Activated T-cell treated with anti-CD3 and anti-CD28 coated beads, Interleukin-2, amount 50 U/mL, for 4 hours (primary cell): ENCODE results near the gene ST3GAL4. TPM values are rescaled to one million over a fixed set of nuclear protein-coding genes. Genes with fewer than 3 reads are reported as not detected.
"Not testable (repeated sequence)": the region's sequence is repeated elsewhere in the genome, so short reads cannot be mapped to it uniquely, and the experiment has no call there.

ENCODE experiments used
- ATAC-seq, 2 donors: fragments of 200-7000 bp; cut with Tn5 transposase; one replicate each; pipeline ENCODE4 v1.10.0; 2021
- DNase-seq: peaks from one replicate; pipeline ENCODE4 v3.0.0-alpha.2; 2020
- H3K27me3 Mint-ChIP-seq: one replicate; pipeline ENCODE4 v1.8.0; 2021; ENCODE audit warnings: low read depth, mixed read lengths
- H3K36me3 Mint-ChIP-seq: one replicate; pipeline ENCODE4 v1.8.0; 2022; ENCODE audit warnings: mixed read lengths; ENCODE audit not compliant: insufficient read depth
- H3K4me1 Mint-ChIP-seq: one replicate; pipeline ENCODE4 v1.8.0; 2021; ENCODE audit warnings: low read depth, mixed read lengths
- H3K4me3 Mint-ChIP-seq: one replicate; pipeline ENCODE4 v1.8.0; 2021; ENCODE audit warnings: mild to moderate bottlenecking, moderate library complexity, mixed read lengths
- H3K9me3 Mint-ChIP-seq: one replicate; pipeline ENCODE4 v1.8.0; 2021; ENCODE audit warnings: mixed read lengths
- total RNA-seq, 3 donors: library from RNA; stranded (reverse); gene quantifications; one replicate each; pipeline ENCODE4 v1.2.1, GENCODE V29; 2021

The ST3GAL4 gene
- total RNA-seq, 3 donors from 2014 or later = 7.7 to 8.2 (median 7.9) TPM

GRCh38 chr11:126391286-126391954 lies 35.9 kb downstream of the ST3GAL4 start:
- Mint-ChIP-seq H3K4me3 (no peak overlapping the region), H3K9me3 (no peaks in the 10 kb centered on the region), H3K27me3 (no peaks in the 10 kb centered on the region), H3K36me3 (no peaks in the 10 kb centered on the region), H3K4me1 (peaks cover 3% of the 10 kb centered on the region)
- DNase-seq (no peak), ATAC-seq (no peak)

DNA sequence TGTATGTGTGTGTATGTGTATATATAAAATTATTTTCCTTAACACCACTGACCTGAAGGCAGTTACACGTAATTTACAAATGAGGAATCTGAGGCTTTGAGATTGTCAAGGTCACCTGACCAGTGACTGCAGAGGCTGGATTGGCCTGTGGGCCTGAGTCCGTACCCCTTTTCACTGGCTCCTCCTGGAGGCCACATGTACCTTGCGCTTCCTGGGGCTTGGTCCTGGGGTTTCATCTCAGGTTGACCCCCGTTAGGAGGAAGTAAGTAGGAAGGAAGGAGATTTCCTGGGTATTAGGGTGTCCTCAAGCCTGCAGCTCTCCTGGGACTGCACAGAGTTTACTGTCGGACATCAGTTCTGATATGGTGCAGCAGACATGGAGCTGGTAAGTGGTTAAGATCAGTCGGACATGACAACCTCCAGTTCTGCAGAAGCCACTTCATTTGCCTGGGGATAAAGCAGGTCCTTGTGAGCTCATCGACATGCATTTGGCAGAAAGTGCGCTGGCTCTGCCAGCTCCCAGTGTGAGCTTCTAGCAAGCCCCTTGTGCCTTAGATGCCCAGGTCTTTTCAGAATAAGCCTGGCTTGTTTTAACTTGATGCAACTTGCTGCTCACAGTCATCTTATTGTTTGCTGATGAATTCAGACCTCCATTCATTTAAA lies 36.6 kb downstream of the ST3GAL4 start:
- H3K9me3 Mint-ChIP-seq = no peaks in the 10 kb centered on the region
- H3K27me3 Mint-ChIP-seq = no peaks in the 10 kb centered on the region
- ATAC-seq (no peak), DNase-seq (no peak)
- H3K4me3 Mint-ChIP-seq = no peak overlapping the region
- H3K4me1 Mint-ChIP-seq = peaks cover 3% of the 10 kb centered on the region
- H3K36me3 Mint-ChIP-seq = no peaks in the 10 kb centered on the region

DNA sequence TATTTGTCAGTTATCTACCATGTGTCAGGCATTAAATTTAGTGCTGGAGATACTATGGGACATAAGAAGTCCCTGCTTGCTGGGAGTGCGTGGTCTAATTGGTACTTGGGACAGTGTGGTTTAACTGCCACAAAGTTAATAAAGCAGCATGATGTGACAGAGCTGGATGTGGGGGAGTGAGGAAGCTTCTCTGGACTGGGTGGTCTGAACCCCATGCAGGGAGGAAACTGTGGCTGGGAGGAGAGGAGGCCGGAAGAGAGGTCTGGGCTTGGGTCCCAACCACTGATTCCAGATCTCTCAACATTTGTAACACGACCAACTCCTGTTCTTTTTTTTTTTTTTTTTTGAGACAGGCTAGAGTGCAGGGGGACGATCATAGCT lies 37.1 kb downstream of the ST3GAL4 start:
- H3K27me3 Mint-ChIP-seq = no peaks in the 10 kb centered on the region

DNA sequence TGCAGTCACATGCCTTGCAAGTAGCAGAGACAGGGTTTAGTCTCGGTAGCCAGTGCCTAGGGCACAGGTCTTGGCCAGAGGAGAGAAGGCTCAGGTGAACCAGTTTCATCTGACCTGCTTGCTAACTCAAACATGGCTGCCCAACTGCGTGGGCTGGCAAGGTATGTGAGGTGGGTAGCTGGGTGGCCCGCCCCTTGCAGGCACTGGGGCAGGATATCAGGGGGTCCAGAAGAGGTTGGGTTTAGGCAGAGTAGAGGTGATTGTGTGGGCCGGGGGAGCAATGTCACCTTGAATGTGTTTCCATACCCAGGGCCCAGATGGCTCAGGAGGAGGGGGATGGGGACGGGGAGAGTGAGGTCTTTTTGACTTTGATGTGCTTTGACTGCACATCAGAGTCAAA lies 37.7 kb downstream of the ST3GAL4 start:
- DNase-seq (no peak), ATAC-seq (no peak)
- peaks cover 3% of the 10 kb centered on the region for H3K4me1 Mint-ChIP-seq
- no peaks in the 10 kb centered on the region for H3K36me3 Mint-ChIP-seq
- no peaks in the 10 kb centered on the region for H3K9me3 Mint-ChIP-seq
- H3K4me3 Mint-ChIP-seq = no peak overlapping the region
- no peaks in the 10 kb centered on the region for H3K27me3 Mint-ChIP-seq

More for the DNA sequence above, 37.1 kb downstream of the ST3GAL4 start:
- ATAC-seq = no peak
- no peaks in the 10 kb centered on the region for H3K36me3 Mint-ChIP-seq
- no peak for DNase-seq
- peaks cover 3% of the 10 kb centered on the region for H3K4me1 Mint-ChIP-seq
- H3K9me3 Mint-ChIP-seq = no peaks in the 10 kb centered on the region
- H3K4me3 Mint-ChIP-seq = no peak overlapping the region

DNA sequence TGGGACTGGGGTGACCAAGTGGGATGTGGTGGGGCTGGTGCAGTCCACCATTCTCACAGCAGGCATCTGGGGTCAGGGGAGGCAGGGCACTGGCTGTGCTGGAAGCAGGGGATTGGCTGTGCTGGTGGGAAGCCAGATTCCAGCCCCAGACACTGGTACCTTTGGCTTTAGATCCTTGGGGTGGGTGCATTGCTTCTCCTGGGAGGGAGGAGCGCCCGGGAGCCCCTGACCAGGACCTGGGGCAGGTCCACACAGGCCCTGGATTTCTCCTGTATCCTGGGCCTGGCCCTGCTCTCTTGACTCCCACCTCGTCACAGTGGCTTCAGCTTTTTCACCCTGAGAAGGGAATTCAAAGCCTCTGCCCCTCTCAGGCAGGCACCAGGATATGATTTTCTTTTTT lies 38.5 kb downstream of the ST3GAL4 start:
- Mint-ChIP-seq H3K4me1 (peaks cover 3% of the 10 kb centered on the region), H3K9me3 (no peaks in the 10 kb centered on the region), H3K27me3 (no peaks in the 10 kb centered on the region), H3K36me3 (no peaks in the 10 kb centered on the region), H3K4me3 (no peak overlapping the region)
- DNase-seq (no peak), ATAC-seq (no peak)

DNA sequence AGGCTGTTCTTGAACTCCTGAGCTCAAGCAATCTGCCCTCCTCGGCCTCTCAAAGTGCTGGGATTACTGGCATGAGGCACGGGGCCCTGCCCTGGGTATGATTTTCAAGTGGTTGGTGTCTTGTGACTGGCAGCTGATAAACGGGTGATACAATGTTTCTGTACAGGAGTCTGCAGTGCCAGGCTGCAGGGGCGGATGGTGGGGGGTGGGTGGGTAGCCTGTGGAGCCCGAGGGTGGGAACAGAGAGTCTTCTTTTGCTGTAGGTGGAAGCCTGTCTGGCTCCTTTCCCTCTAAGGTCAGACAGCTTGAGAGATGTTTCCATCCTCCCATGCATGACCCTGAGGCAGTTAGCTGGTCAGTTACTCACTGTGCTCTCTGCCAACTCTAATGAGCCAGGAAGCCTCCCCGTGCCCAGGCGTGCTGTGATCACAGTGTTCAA lies 39.2 kb downstream of the ST3GAL4 start:
- ATAC-seq, H3K4me1 Mint-ChIP-seq, DNase-seq, H3K4me3 Mint-ChIP-seq, H3K9me3 Mint-ChIP-seq, H3K36me3 Mint-ChIP-seq, H3K27me3 Mint-ChIP-seq: not testable (repeated sequence)

GRCh38 chr11:126395784-126396183 lies 40.3 kb downstream of the ST3GAL4 start:
- not testable (repeated sequence) for H3K4me3 Mint-ChIP-seq, DNase-seq, ATAC-seq, H3K9me3 Mint-ChIP-seq, H3K36me3 Mint-ChIP-seq, H3K4me1 Mint-ChIP-seq, H3K27me3 Mint-ChIP-seq

- H3K4me3 Mint-ChIP-seq, H3K9me3 Mint-ChIP-seq, H3K4me1 Mint-ChIP-seq, DNase-seq, H3K27me3 Mint-ChIP-seq, ATAC-seq, H3K36me3 Mint-ChIP-seq: not testable (repeated sequence)
Observed at GRCh38 chr11:126396266-126396665, 40.8 kb downstream of the ST3GAL4 start.

GRCh38 chr11:126396965-126397364 lies 41.5 kb downstream of the ST3GAL4 start:
- Mint-ChIP-seq H3K4me3 (no peak overlapping the region), H3K27me3 (no peaks in the 10 kb centered on the region), H3K9me3 (no peaks in the 10 kb centered on the region), H3K36me3 (no peaks in the 10 kb centered on the region), H3K4me1 (peaks cover 3% of the 10 kb centered on the region)
- DNase-seq (no peak), ATAC-seq (no peak)

- Mint-ChIP-seq H3K9me3 (no peaks in the 10 kb centered on the region), H3K36me3 (no peaks in the 10 kb centered on the region), H3K4me3 (no peak overlapping the region), H3K27me3 (no peaks in the 10 kb centered on the region), H3K4me1 (no peaks in the 10 kb centered on the region)
- DNase-seq = no peak
- ATAC-seq = no peak
Observed at GRCh38 chr11:126398296-126398695, 42.8 kb downstream of the ST3GAL4 start.

DNA sequence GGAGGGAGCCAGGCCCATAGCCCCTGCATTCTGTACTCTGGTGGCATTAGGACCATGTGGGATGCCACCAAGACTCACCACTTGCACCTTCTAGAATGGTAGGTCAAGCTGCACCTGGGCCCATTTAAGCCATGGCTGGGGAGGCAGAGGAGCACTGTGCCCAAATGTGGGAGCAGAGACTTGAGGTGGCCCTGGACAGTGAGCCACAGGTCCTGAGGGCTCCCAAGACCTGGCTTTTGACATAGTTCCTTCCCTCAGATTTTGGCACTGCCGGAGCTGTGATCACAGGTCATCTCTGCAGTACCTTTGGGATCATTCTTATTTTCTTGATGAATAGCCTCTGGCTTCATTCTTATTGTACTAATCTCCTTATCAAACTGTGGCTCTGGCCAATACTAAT lies 43.2 kb downstream of the ST3GAL4 start:
- Mint-ChIP-seq H3K4me3 (no peak overlapping the region), H3K27me3 (no peaks in the 10 kb centered on the region), H3K9me3 (no peaks in the 10 kb centered on the region), H3K4me1 (no peaks in the 10 kb centered on the region), H3K36me3 (no peaks in the 10 kb centered on the region)
- DNase-seq = no peak
- ATAC-seq = no peak

DNA sequence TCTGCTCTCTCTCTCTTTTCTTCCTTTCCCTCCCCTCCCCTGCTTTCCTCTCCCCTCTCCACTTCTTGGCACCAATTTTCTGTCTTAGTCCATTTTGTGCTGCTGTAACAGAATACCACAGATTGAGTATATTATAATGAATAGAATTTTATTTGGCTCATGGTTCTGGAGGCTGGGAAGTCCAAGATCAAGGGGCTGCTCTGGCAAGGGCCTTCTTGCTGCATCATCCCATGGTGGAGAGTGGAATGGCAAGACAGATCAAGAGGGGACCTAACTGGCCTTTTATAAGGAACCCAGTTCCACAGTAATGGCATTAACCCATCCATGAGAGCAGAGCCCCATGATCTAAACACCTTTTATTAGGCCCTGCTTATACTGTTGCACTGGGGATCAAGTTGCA lies 44.5 kb downstream of the ST3GAL4 start:
- Mint-ChIP-seq H3K27me3 (no peaks in the 10 kb centered on the region), H3K4me1 (no peaks in the 10 kb centered on the region)

DNA sequence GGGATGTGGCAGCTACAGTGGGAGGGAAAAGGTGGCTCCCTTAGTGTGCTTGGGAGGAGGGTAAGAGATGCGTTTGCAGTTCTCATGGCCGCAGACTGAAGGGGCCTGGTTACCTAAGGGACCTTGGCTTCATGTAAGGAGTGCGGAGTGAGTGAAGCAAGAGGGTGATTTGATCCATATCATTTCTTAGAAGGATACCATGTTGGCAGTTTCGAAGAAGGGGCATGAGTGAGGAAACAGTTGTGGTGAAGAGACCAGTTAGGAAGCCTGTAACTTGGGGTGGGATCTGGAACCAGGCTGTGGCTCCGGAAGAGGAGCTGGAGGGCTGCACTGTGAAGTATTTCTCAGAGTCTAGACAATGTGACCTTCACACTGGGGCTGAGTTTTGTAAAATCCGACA lies 45.0 kb downstream of the ST3GAL4 start:
- Mint-ChIP-seq H3K27me3 (no peaks in the 10 kb centered on the region), H3K36me3 (no peaks in the 10 kb centered on the region), H3K9me3 (no peaks in the 10 kb centered on the region), H3K4me3 (no peak overlapping the region), H3K4me1 (no peaks in the 10 kb centered on the region)
- ATAC-seq = no peak
- DNase-seq = no peak

More for the DNA sequence above, 44.5 kb downstream of the ST3GAL4 start:
- no peaks in the 10 kb centered on the region for H3K36me3 Mint-ChIP-seq
- no peaks in the 10 kb centered on the region for H3K9me3 Mint-ChIP-seq
- H3K4me3 Mint-ChIP-seq = no peak overlapping the region
- ATAC-seq (no peak), DNase-seq (no peak)

GRCh38 chr11:126403022-126403581 lies 47.6 kb downstream of the ST3GAL4 start:
- DNase-seq (no peak), ATAC-seq (no peak)
- Mint-ChIP-seq H3K9me3 (no peaks in the 10 kb centered on the region), H3K4me1 (no peaks in the 10 kb centered on the region), H3K4me3 (no peak overlapping the region), H3K36me3 (no peaks in the 10 kb centered on the region), H3K27me3 (no peaks in the 10 kb centered on the region)

- no peaks in the 10 kb centered on the region for H3K9me3 Mint-ChIP-seq
- no peaks in the 10 kb centered on the region for H3K4me1 Mint-ChIP-seq
- no peaks in the 10 kb centered on the region for H3K27me3 Mint-ChIP-seq
- no peak for DNase-seq
- no peaks in the 10 kb centered on the region for H3K36me3 Mint-ChIP-seq
- no peak for ATAC-seq
- H3K4me3 Mint-ChIP-seq = no peak overlapping the region
Observed at GRCh38 chr11:126403658-126404057, 48.2 kb downstream of the ST3GAL4 start.
